Neural progenitor cell (in vitro differentiated cells): ENCODE data around the gene SUPT20HL2. TPM values are rescaled to one million over a fixed set of nuclear protein-coding genes. Genes with fewer than 3 reads are reported as not detected.
"Not testable (repeated sequence)": the region's sequence is repeated elsewhere in the genome, so short reads cannot be mapped to it uniquely, and the experiment has no call there.

Source experiments
- DNase-seq: peaks from one replicate; pipeline ENCODE4 v3.0.0-alpha.2; 2016; ENCODE audit warnings: low spot score
- H2AFZ ChIP-seq: fragments of 200-600 bp; sonication (generic); replicated peaks from 2 replicates; pipeline ENCODE4 v1.6.1; 2016; ENCODE audit warnings: antibody characterized with exemption
- H3F3A ChIP-seq: fragments of 200-600 bp; sonication (generic); 2 replicates; pipeline ENCODE4 v1.6.1; 2016; ENCODE audit warnings: antibody characterized with exemption, low read depth
- H3K27ac ChIP-seq: fragments of 200-600 bp; sonication (generic); 2 replicates; pipeline ENCODE4 v1.5.1; 2016; ENCODE audit warnings: mild to moderate bottlenecking
- H3K27me3 ChIP-seq: fragments of 200-600 bp; sonication (generic); 2 replicates; pipeline ENCODE4 v1.6.1; 2016; ENCODE audit warnings: mild to moderate bottlenecking, moderate library complexity
- H3K36me3 ChIP-seq: fragments of 200-600 bp; sonication (generic); 2 replicates; pipeline ENCODE4 v1.5.1; 2016
- H3K4me1 ChIP-seq: fragments of 200-600 bp; sonication (generic); 2 replicates; pipeline ENCODE4 v1.6.1; 2016; ENCODE audit warnings: mixed run types
- H3K4me2 ChIP-seq: fragments of 200-600 bp; sonication (generic); 2 replicates; pipeline ENCODE4 v1.6.1; 2016
- H3K4me3 ChIP-seq: fragments of 200-600 bp; sonication (generic); 2 replicates; pipeline ENCODE4 v1.5.1; 2016
- H3K79me2 ChIP-seq: fragments of 200-600 bp; sonication (generic); 2 replicates; pipeline ENCODE4 v1.6.1; 2016; ENCODE audit warnings: low read depth
- H3K9ac ChIP-seq: fragments of 200-600 bp; sonication (generic); 2 replicates; pipeline ENCODE4 v1.6.1; 2016
- H3K9me3 ChIP-seq: fragments of 200-600 bp; sonication (generic); 2 replicates; pipeline ENCODE4 v1.5.1; 2016; ENCODE audit warnings: low read depth
- H4K20me1 ChIP-seq: fragments of 200-600 bp; sonication (generic); 2 replicates; pipeline ENCODE4 v1.6.1; 2016; ENCODE audit warnings: low read depth
- H3K27ac Mint-ChIP-seq: 3 replicates; pipeline ENCODE4 v1.8.0; 2021; ENCODE audit warnings: mixed read lengths
- H3K27me3 Mint-ChIP-seq: 2 replicates; pipeline ENCODE4 v1.8.0; 2022; ENCODE audit warnings: low read depth, mild to moderate bottlenecking, inconsistent platforms, moderate library complexity, mixed read lengths; ENCODE audit not compliant: insufficient read depth
- H3K36me3 Mint-ChIP-seq: 3 replicates; pipeline ENCODE4 v1.8.0; 2021; ENCODE audit warnings: mixed read lengths
- H3K4me1 Mint-ChIP-seq: 3 replicates; pipeline ENCODE4 v1.8.0; 2021; ENCODE audit warnings: mixed read lengths
- H3K4me3 Mint-ChIP-seq: 3 replicates; pipeline ENCODE4 v1.8.0; 2021; ENCODE audit warnings: mild to moderate bottlenecking, moderate library complexity, mixed read lengths
- H3K9me3 Mint-ChIP-seq: 3 replicates; pipeline ENCODE4 v1.8.0; 2020; ENCODE audit warnings: mixed read lengths
- CTCF ChIP-seq: fragments of 200-600 bp; sonication (generic); IDR thresholded peaks from 2 replicates; pipeline ENCODE4 v1.5.1; 2017; ENCODE audit warnings: antibody characterized with exemption, mild to moderate bottlenecking
- EZH2 ChIP-seq: fragments of 200-600 bp; sonication (generic); IDR thresholded peaks from 2 replicates; pipeline ENCODE4 v1.6.1; 2017; ENCODE audit warnings: antibody characterized with exemption, mild to moderate bottlenecking, moderate library complexity
- EZH2phosphoT487 ChIP-seq: fragments of 200-600 bp; sonication (generic); IDR thresholded peaks from 2 replicates; pipeline ENCODE4 v1.6.1; 2017; ENCODE audit warnings: antibody characterized with exemption
- total RNA-seq: library from RNA; depleted of rRNA; stranded (reverse); fragments of >200 nt; gene quantifications from 2 replicates; pipeline ENCODE4 v1.2.3, GENCODE V29; 2015; ENCODE audit warnings: low replicate concordance

SUPT20HL2 gene
- total RNA-seq, 1 donor from 2014 or later, result not detected

- H3F3A ChIP-seq, result no peaks in the 10 kb centered on the region
- peaks cover 6% of the 10 kb centered on the region for H3K4me1 Mint-ChIP-seq
- H3K4me1 ChIP-seq, result peaks cover 5% of the 10 kb centered on the region
- no peak for TF ChIP-seq EZH2phosphoT487
- TF ChIP-seq CTCF, result no peak
- TF ChIP-seq EZH2, result no peak
- H3K9me3 ChIP-seq, result no peaks in the 10 kb centered on the region
- no peaks in the 10 kb centered on the region for H3K36me3 Mint-ChIP-seq
- H3K36me3 ChIP-seq, result no peaks in the 10 kb centered on the region
- peaks cover 4% of the 10 kb centered on the region for H3K27me3 Mint-ChIP-seq
- H2AFZ ChIP-seq, result no peak overlapping the region
- H3K79me2 ChIP-seq, result no peaks in the 10 kb centered on the region
- no peak for DNase-seq
- H4K20me1 ChIP-seq, result no peaks in the 10 kb centered on the region
- no peak overlapping the region for H3K4me3 Mint-ChIP-seq
- no peaks in the 10 kb centered on the region for H3K9me3 Mint-ChIP-seq
- no peak overlapping the region for H3K4me3 ChIP-seq
- H3K27me3 ChIP-seq, result no peaks in the 10 kb centered on the region
- H3K4me2 ChIP-seq, result no peak overlapping the region
- no peak overlapping the region for H3K27ac ChIP-seq
- no peak overlapping the region for H3K27ac Mint-ChIP-seq
- no peak overlapping the region for H3K9ac ChIP-seq
Measured at GRCh38 chrX:24316111-24316510, 2.2 kb upstream of the SUPT20HL2 start.

DNA sequence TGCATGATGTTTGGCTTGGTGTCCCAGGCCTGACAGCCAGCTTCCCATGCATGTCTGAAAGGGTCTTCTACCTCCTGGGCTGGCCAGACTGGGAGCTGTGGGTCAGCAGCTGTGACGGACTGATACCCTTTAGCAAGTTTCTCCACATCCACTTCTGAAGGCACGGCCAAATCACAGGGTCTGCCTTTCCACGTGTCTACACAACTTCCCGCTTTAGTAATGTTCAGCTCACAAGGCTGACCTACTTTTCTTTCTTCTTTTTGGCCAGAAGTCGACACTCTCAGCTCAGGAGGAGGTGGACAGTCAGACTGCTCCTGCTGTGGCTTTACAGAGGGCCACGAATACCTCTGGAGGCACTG, 1.6 kb downstream of the SUPT20HL2 start:
- H3K36me3 ChIP-seq, H3K9me3 Mint-ChIP-seq, H3K79me2 ChIP-seq, DNase-seq, H3F3A ChIP-seq, H3K4me3 Mint-ChIP-seq, H4K20me1 ChIP-seq, H3K27me3 ChIP-seq, H3K9ac ChIP-seq, H2AFZ ChIP-seq, H3K27me3 Mint-ChIP-seq, H3K4me3 ChIP-seq, H3K4me2 ChIP-seq, H3K4me1 Mint-ChIP-seq, H3K27ac ChIP-seq, H3K9me3 ChIP-seq, H3K36me3 Mint-ChIP-seq: not testable (repeated sequence)
- peaks cover 20% of the 10 kb centered on the region for H3K4me1 ChIP-seq
- H3K27ac Mint-ChIP-seq, result peak overlapping the region; percentile 42

- not testable (repeated sequence) for H3K36me3 Mint-ChIP-seq, H4K20me1 ChIP-seq, H3K79me2 ChIP-seq, H3K27me3 Mint-ChIP-seq, H3K4me3 ChIP-seq, H3K27ac ChIP-seq, H3K9me3 Mint-ChIP-seq, H3K27me3 ChIP-seq, H3K27ac Mint-ChIP-seq, H3F3A ChIP-seq, H3K4me3 Mint-ChIP-seq, H3K9me3 ChIP-seq, H3K36me3 ChIP-seq, H3K9ac ChIP-seq
- peak overlapping the region; percentile 39 for H3K4me2 ChIP-seq
- peaks cover 11% of the 10 kb centered on the region for H3K4me1 Mint-ChIP-seq
- peak; percentile 17 for DNase-seq
- H3K4me1 ChIP-seq, result peaks cover 21% of the 10 kb centered on the region
- peak overlapping the region; percentile 76 for H2AFZ ChIP-seq
Measured at GRCh38 chrX:24311507-24312248, 2.2 kb downstream of the SUPT20HL2 start.

- H3K9ac ChIP-seq, H3K79me2 ChIP-seq, H3K4me3 Mint-ChIP-seq, H3K36me3 Mint-ChIP-seq, H3K36me3 ChIP-seq, H3K9me3 Mint-ChIP-seq, H3K4me3 ChIP-seq, H4K20me1 ChIP-seq, H3F3A ChIP-seq, H3K27ac Mint-ChIP-seq, H3K27me3 ChIP-seq, H3K27me3 Mint-ChIP-seq, H3K27ac ChIP-seq, H3K9me3 ChIP-seq: not testable (repeated sequence)
- peak; percentile 60 for DNase-seq
- Histone ChIP-seq H3K4me1 (peaks cover 28% of the 10 kb centered on the region), H2AFZ (peak overlapping the region; percentile 75), H3K4me2 (peak overlapping the region; percentile 39)
- H3K4me1 Mint-ChIP-seq, result peaks cover 17% of the 10 kb centered on the region
Measured at GRCh38 chrX:24310916-24311315, 3.0 kb downstream of the SUPT20HL2 start.

- H3K27ac ChIP-seq, H3K36me3 ChIP-seq, H3K4me3 ChIP-seq, H3K4me2 ChIP-seq, H3K27ac Mint-ChIP-seq, H3K27me3 ChIP-seq, H3K9me3 Mint-ChIP-seq, H3K9ac ChIP-seq, H3K4me3 Mint-ChIP-seq, H3K36me3 Mint-ChIP-seq, H2AFZ ChIP-seq, H3F3A ChIP-seq, H3K27me3 Mint-ChIP-seq, H3K9me3 ChIP-seq, DNase-seq, H4K20me1 ChIP-seq, H3K79me2 ChIP-seq: not testable (repeated sequence)
- peaks cover 17% of the 10 kb centered on the region for H3K4me1 Mint-ChIP-seq
- H3K4me1 ChIP-seq, result peaks cover 28% of the 10 kb centered on the region
Measured at GRCh38 chrX:24309580-24310374, 4.1 kb downstream of the SUPT20HL2 start.

DNA sequence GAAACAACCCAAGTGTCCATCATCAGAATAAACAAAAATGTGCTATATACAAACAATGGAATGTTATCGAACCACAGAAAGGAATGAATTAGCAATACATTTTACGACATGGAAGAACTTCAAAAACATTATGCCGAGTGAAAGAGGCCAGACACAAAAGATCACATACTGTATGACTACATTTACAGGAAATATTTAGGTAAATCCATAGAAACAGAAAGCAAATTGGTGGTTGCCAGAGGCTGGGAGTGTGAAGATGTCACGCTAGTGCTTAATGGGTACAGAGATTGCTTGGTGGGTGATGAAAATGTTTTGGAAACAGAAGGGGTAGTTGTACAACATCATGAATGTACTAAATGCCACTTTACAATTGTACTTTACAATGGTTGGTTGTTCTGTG, 5.1 kb downstream of the SUPT20HL2 start:
- H3F3A ChIP-seq, H4K20me1 ChIP-seq, H3K4me3 ChIP-seq, H3K36me3 ChIP-seq, H3K9me3 ChIP-seq, DNase-seq, H3K4me3 Mint-ChIP-seq, H3K9ac ChIP-seq, H3K27me3 Mint-ChIP-seq, H3K9me3 Mint-ChIP-seq, H3K36me3 Mint-ChIP-seq, H3K79me2 ChIP-seq, H3K27ac ChIP-seq, H3K4me2 ChIP-seq, H3K27me3 ChIP-seq, H3K27ac Mint-ChIP-seq: not testable (repeated sequence)
- peaks cover 19% of the 10 kb centered on the region for H3K4me1 Mint-ChIP-seq
- Histone ChIP-seq H2AFZ (peak overlapping the region; percentile 90), H3K4me1 (peaks cover 28% of the 10 kb centered on the region)
